ENCODE results near the gene ENKUR. TPM values are rescaled to one million over a fixed set of nuclear protein-coding genes. Genes with fewer than 3 reads are reported as not detected.
"Not testable (repeated sequence)": the region's sequence is repeated elsewhere in the genome, so short reads cannot be mapped to it uniquely, and the experiment has no call there.

ENKUR gene
- total RNA-seq, 4 donors from 2014 or later, result 0.33 to 0.73 TPM; not detected in 2

- Histone ChIP-seq H3K27me3 (no peaks in the 10 kb centered on the region), H3K4me1 (no peaks in the 10 kb centered on the region), H3K27ac (peak overlapping the region in 2 of 3 donors; percentile 26 to 27), H3K4me3 (replicated peaks in 1 of 3) (no peak overlapping the region), H3K36me3 (no peaks in the 10 kb centered on the region), H3K9me3 (no peaks in the 10 kb centered on the region)
- DNase-seq, result no peak
- intact Hi-C loops (cut with DNase I), result no loop called here
- TF ChIP-seq POLR2A (IDR thresholded peaks at IDR 0.05) (no peak), CTCF (IDR thresholded peaks at IDR 0.05) (no peak)
- 66 to 79% methylated on average over 5 of the region's 5 CpGs for WGBS, 2 donors
These were observed 57.1 kb downstream of the ENKUR start for GRCh38 chr10:24958721-24959381.

DNA sequence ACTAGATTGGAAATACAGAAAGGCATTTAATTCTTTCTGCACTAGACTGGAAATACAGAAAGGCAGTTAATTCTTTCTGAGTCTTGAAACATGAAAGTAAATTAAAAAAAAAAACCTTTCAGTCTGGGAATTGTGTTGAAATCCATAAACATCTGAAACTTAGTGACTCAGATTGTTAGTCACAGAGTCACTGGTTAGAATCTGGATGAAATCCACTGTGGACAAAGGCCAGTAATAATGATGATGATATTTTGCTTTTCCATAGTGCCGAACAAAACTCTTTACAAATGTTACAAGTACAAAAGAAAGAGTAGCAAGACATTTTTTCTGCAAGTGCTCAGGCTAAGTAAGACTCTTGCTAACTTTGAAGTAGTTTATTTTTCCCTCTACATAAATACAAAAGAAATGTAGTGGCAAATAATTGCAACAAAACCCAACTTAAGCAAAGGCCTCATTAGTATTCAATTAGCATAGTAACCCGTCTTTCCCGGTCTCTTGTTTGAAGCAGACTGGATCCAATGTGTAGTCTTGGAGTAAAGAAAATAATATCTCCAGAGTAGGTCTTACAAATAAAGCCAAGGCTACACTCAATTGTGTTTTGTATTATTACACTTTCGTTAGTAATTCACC is 57.8 kb downstream of the ENKUR start:
- Histone ChIP-seq H3K27me3 (no peaks in the 10 kb centered on the region), H3K27ac (peak overlapping the region in 2 of 3 donors; percentile 26 to 27), H3K36me3 (no peaks in the 10 kb centered on the region), H3K4me3 (replicated peaks in 1 of 3) (no peak overlapping the region), H3K9me3 (no peaks in the 10 kb centered on the region), H3K4me1 (peaks cover 0 to 3% of the 10 kb centered on the region in 2 donors)
- TF ChIP-seq CTCF (IDR thresholded peaks at IDR 0.05), result no peak
- no peak for TF ChIP-seq POLR2A (IDR thresholded peaks at IDR 0.05)
- 71% methylated on average over 4 of the region's 4 CpGs for WGBS, 2 donors
- DNase-seq, result no peak
- intact Hi-C loops (cut with DNase I), result no loop called here

DNA sequence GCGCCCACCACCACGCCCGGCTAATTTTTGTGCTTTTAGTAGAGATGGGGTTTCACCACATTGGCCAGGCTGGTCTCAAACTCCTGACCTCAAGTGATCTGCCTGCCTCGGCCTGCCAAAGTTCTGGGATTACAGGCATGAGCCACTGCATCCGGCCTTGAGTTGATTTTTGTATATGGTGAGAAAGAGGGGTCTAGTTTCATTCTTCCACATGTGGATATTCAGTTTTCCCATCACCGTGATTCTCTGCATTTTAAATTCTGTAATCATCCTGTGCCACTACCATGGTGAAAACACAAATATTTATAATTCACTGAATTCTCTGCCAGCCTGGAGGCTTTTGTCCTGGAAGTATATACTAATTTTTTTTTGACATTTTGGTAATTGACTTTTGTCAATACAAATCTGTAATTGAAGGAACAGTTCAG is 58.3 kb downstream of the ENKUR start:
- H3K9me3 ChIP-seq; DNase-seq; intact Hi-C loops (cut with DNase I); H3K4me1 ChIP-seq; H3K4me3 ChIP-seq (replicated peaks in 1 of 3); H3K27me3 ChIP-seq; H3K27ac ChIP-seq; H3K36me3 ChIP-seq: not testable (repeated sequence)
- 85 to 92% methylated on average over 6 of the region's 6 CpGs for WGBS, 2 donors

DNA sequence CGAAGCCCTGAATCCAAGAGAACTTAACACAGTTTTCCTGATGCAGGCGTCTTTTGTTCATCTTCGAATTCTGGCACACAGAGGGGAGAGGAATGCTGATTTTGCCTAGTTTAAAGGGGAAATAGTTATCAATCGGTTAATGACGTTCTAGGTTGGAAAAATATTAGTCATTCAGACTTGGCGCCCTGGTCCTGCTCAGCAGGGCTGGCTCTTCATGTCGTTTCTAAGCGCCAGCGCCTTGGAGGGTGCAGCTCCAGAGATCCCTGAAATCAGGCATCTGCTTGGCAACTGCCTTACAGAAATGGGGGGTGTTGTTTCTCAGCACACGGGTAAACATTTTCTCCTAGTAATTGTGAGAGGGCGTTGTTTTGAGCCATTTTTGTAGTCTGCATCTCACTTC is 62.3 kb downstream of the ENKUR start:
- Histone ChIP-seq H3K27ac (no peak overlapping the region), H3K36me3 (no peaks in the 10 kb centered on the region), H3K27me3 (no peaks in the 10 kb centered on the region), H3K4me1 (peaks cover 7 to 15% of the 10 kb centered on the region in 2 donors), H3K9me3 (no peaks in the 10 kb centered on the region), H3K4me3 (replicated peaks in 1 of 3) (no peak overlapping the region)
- TF ChIP-seq CTCF (IDR thresholded peaks at IDR 0.05) (no peak), POLR2A (IDR thresholded peaks at IDR 0.05) (no peak)
- DNase-seq, result no peak
- intact Hi-C loops (cut with DNase I), result no loop called here
- 80 to 89% methylated on average over 11 of the region's 11 CpGs for WGBS, 2 donors

DNA sequence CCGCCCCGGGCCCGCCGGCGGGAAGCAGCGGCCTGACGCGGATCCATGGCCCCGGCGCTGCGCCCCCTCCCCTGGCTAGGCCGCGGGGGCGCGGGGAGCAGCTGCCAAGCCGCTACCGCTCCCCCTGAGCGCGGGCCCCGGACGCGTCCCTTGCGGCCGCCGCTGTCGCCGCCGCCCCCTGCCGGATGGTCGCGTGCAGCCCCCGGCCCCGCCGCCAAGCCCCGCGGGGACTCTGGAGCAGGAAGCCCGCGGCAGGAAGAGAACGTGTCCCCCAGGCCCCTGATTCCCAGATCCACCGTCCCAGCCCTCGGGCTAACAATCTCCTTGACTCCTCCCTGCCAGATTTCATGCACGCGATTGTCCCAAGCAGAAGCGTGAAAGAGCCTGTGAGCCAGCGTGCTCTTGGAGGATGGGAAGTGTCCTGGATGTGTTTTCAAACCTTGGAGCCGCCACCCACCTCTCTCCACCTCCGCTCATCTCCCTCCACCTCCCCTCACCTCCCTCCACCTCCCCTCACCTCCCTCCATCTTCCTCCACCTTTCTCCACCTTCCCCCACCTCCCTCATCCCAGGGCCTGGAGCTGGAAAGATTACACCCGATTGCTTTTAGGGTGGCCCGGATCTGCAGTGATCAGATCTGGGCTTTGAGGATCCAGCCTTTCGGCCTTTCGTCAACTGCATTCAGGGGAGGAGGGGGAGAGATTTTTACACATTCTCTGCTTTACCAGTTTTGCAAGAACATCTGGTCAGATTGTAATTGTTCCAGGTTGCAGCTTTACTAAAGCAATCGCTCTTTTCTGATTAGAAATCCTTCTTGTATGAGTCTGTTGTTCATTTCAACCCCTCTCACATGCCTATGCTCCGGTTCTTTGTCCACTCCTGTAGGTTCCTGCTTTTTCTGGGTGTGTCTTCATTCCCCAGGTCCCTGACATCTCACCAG is 63.0 kb downstream of the ENKUR start:
- TF ChIP-seq CTCF (IDR thresholded peaks at IDR 0.05), result peak in 3 of 6 experiments; percentile 21 to 50 (median 50)
- no peak for TF ChIP-seq POLR2A (IDR thresholded peaks at IDR 0.05)
- Histone ChIP-seq H3K4me1 (peaks cover 7 to 15% of the 10 kb centered on the region in 2 donors), H3K9me3 (no peaks in the 10 kb centered on the region), H3K36me3 (no peaks in the 10 kb centered on the region), H3K27me3 (no peaks in the 10 kb centered on the region), H3K27ac (peak overlapping the region; percentile 0 to 78 (median 64)), H3K4me3 (replicated peaks in 1 of 3) (peak overlapping the region; percentile 16 to 63 (median 42))
- 12 to 14% methylated on average over 14 to 15 of the region's 53 CpGs for WGBS, 2 donors
- intact Hi-C loops (cut with DNase I), result no loop called here
- peak; percentile 34 to 44 for DNase-seq

All from thyroid gland (tissue), 4 donors.